HUES48 (cell line): ENCODE results near the gene INPP5J.
A peak's percentile ranks its signal among the peaks of the same experiment; 100 is the strongest.
"Not testable (repeated sequence)": the region's sequence is repeated elsewhere in the genome, so short reads cannot be mapped to it uniquely, and the experiment has no call there.

Experiments used
- H3K27ac ChIP-seq: one replicate; pipeline ENCODE4 v1.7.0; 2013; ENCODE audit warnings: low read depth, low read length, inconsistent platforms
- H3K27me3 ChIP-seq: 2 replicates; pipeline ENCODE4 v1.6.1; 2013; ENCODE audit warnings: mild to moderate bottlenecking, low read length; ENCODE audit not compliant: control insufficient read depth, insufficient read depth
- H3K36me3 ChIP-seq: 2 replicates; pipeline ENCODE4 v1.6.1; 2013; ENCODE audit warnings: low read length; ENCODE audit not compliant: control insufficient read depth, insufficient read depth
- H3K4me1 ChIP-seq: 2 replicates; pipeline ENCODE4 v1.6.1; 2013; ENCODE audit warnings: mild to moderate bottlenecking, low read length; ENCODE audit not compliant: control insufficient read depth, insufficient read depth
- H3K4me3 ChIP-seq: 2 replicates; pipeline ENCODE4 v1.5.1; 2013; ENCODE audit warnings: mild to moderate bottlenecking, low read depth, low read length
- H3K9ac ChIP-seq: 2 replicates; pipeline ENCODE4 v1.6.1; 2013; ENCODE audit warnings: mild to moderate bottlenecking, low read depth, low read length, moderate library complexity
- H3K9me3 ChIP-seq: 2 replicates; pipeline ENCODE4 v1.6.1; 2013; ENCODE audit warnings: low read length; ENCODE audit not compliant: control insufficient read depth, insufficient read depth

The INPP5J gene

DNA sequence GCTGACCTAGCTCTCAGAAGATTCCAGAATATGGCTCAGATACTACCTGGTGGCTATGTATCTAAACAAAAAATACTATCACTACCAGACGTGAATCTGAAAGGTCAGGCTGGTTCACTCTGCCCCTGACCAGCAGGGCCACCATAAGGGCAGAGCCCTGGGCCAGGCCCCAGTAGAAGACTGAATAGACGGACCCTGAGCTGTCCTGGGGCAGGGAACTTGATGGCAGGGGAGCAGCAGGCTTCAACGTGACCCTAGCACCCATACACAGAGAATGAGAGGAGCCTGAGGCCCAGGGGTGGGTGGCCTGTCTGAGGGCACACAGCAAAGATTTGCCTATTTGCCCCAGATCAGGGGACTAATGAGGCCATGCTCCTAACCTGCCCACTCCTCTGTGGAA is 30.6 kb downstream of the INPP5J start:
- H3K9me3 ChIP-seq = no peaks in the 10 kb centered on the region
- no peaks in the 10 kb centered on the region for H3K4me1 ChIP-seq
- no peak overlapping the region for H3K4me3 ChIP-seq
- H3K36me3 ChIP-seq = no peaks in the 10 kb centered on the region
- peaks cover 12% of the 10 kb centered on the region for H3K27me3 ChIP-seq
- H3K27ac ChIP-seq = no peak overlapping the region
- H3K9ac ChIP-seq = no peak overlapping the region

DNA sequence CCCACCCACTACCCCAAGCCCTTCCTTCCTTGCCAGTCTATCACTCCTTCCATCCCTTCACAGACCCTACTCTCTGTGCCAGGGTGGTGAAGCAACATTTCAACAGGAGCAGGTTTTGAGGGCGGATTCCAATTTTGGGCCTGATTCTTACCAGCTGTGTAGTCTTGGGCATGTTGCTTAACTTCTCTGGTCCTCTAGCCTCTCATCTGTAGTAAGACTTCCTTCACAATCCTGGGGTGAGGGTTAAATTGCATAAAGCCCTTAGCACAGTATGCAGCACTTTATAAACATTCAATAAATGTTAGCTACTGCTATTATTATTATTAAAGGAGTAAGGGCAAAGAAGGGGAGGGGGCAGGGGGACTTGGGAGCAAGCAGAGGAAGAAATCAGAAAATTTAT is 32.2 kb downstream of the INPP5J start:
- no peaks in the 10 kb centered on the region for H3K9me3 ChIP-seq
- no peak overlapping the region for H3K9ac ChIP-seq
- no peak overlapping the region for H3K27ac ChIP-seq

DNA sequence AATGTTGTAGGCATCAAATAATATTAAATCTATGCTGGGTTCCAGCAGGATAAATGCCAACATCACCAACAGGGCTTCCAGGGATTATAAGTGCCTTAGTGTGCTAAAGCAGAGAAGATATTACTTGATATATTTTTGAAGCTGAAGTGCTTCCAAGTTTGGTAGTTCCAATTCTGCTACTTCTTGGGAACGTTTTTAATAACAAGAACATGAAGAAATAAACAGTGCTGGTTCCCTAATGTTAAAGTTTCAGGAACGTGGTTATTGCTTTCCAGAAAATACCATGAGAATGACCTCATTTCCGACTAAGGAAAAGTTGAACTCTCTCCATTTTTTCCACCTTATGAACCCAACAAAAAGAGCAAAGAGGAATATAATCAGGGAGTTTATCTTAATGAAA is 32.7 kb downstream of the INPP5J start:
- no peaks in the 10 kb centered on the region for H3K9me3 ChIP-seq
- no peaks in the 10 kb centered on the region for H3K36me3 ChIP-seq
- H3K4me3 ChIP-seq = no peak overlapping the region
- no peaks in the 10 kb centered on the region for H3K4me1 ChIP-seq
- no peak overlapping the region for H3K9ac ChIP-seq
- H3K27ac ChIP-seq = no peak overlapping the region
- H3K27me3 ChIP-seq = peaks cover 22% of the 10 kb centered on the region

More for the DNA sequence above, 32.2 kb downstream of the INPP5J start:
- H3K4me1 ChIP-seq = no peaks in the 10 kb centered on the region
- no peaks in the 10 kb centered on the region for H3K36me3 ChIP-seq
- no peak overlapping the region for H3K4me3 ChIP-seq
- H3K27me3 ChIP-seq = peaks cover 22% of the 10 kb centered on the region

DNA sequence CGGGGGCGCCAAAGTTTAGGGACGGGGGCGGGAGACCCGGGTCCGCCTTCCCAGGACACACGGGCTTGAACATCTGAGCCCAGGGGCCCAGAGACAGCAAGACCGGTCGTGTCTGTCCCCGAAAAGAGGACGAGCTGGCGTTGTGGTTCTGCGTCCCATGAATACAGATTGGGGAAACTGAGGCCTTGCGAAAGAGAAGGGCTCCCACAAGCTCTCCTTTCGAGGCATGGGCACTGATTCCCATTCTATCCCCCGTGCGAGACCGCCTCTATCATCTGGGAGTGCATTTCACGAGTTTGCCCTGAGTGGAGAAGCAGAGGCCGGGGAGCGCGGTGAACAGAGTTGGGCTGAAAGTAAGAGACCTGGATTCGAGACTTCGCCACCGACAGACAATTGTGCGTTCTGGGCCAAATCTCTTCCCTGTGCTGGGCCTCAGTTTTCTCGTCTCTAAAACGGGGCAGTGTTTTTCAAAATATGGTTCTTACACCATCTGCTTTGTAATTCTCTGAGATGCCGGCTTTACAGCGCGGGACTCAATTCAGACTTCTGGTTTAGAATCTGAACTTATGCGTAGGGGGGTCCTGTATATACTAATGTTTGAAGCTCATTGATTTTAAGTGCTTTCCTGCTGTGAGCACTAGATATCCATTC is 37.7 kb downstream of the INPP5J start:
- H3K9me3 ChIP-seq = no peaks in the 10 kb centered on the region
- H3K4me1 ChIP-seq = peaks cover 7% of the 10 kb centered on the region; the same call in 1 of the 2 replicates
- peak overlapping the region; percentile 26 for H3K27ac ChIP-seq
- peak overlapping the region; percentile 35 for H3K9ac ChIP-seq
- peak overlapping the region; percentile 97 for H3K4me3 ChIP-seq
- H3K36me3 ChIP-seq = peaks cover 5% of the 10 kb centered on the region
- peaks cover 22% of the 10 kb centered on the region for H3K27me3 ChIP-seq

DNA sequence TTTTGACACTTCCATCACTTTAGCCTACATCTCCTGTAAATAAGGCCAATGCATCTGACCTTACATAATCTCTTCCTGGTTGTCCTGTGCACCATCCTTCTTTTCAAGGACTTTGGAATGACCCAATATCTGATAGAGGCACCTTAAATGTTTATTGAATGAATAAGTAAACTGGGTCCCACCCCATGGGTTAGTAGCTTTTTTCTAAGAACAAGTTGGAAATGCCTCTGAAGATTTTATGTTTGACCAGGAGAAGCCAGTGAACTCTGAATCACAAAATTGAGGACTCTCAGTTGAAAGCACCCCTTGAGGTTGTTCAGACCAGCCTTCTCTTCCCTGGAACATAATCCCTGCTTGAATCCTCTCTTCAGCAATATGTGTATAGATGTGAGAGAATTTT is 38.6 kb downstream of the INPP5J start:
- peaks cover 19% of the 10 kb centered on the region for H3K27me3 ChIP-seq
- peaks cover 9% of the 10 kb centered on the region for H3K36me3 ChIP-seq
- H3K9ac ChIP-seq = no peak overlapping the region
- peaks cover 7% of the 10 kb centered on the region; the same call in 1 of the 2 replicates for H3K4me1 ChIP-seq
- no peaks in the 10 kb centered on the region for H3K9me3 ChIP-seq
- H3K4me3 ChIP-seq = peak overlapping the region; percentile 97
- H3K27ac ChIP-seq = no peak overlapping the region

DNA sequence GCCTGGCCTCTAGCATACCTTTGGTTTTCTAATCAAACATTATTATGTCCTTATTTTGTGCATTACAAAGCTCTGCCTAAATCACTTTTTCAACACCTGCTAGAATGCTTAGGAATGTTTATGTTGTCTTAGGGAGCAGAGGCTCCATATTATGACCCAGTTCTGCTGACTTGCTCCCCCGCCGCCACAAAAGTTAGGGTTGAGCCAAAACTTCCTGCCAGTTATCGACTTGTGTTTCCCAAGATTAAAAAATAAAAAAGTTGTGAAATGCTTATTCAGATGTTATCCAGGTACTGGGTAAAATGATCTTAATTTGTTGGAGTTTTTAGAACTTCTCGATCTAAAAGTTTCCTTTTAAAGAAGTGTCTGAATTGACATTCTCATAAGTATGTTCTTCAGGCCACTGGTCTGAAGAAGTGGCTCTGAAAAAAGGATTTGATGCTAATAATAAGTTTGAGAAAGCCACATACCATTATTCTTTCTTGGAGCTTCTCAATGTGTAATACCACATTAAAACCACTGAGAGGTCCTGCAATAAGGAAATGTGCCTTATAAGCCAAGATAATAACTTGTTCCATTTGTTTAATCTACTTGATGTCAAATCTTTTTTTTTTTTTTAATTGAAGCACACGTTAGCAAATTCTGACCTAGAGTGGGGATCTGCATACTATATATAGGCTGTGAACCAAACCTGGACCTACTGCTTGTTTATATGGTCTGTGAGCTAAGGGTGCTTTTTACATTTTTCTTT is 39.4 kb downstream of the INPP5J start:
- H3K36me3 ChIP-seq = peaks cover 9% of the 10 kb centered on the region
- H3K4me1 ChIP-seq = peaks cover 7% of the 10 kb centered on the region; the same call in 1 of the 2 replicates
- no peak overlapping the region for H3K27ac ChIP-seq
- H3K9me3 ChIP-seq = no peaks in the 10 kb centered on the region
- peaks cover 17% of the 10 kb centered on the region for H3K27me3 ChIP-seq
- H3K4me3 ChIP-seq = no peak overlapping the region
- no peak overlapping the region for H3K9ac ChIP-seq

DNA sequence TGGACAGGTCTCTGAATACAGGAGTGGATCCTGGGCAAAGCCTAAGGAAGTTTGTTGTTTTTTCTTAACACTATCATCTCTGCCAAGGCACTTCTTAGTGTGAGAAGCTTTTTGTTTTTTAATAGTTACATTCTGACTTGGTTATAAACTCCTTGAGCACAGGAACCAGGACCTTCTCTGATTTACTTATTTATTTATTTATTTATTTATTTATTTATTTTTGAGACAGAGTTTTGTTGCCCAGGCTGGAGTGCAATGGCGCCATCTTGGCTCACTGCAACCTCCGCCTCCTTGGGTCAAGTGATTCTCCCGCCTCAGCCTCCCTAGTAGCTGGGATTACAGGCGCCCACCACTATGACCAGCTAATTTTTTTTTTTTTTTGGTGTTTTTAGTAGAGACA is 48.2 kb downstream of the INPP5J start:
- no peak overlapping the region for H3K27ac ChIP-seq
- no peak overlapping the region for H3K9ac ChIP-seq
- H3K9me3 ChIP-seq = no peaks in the 10 kb centered on the region
- no peak overlapping the region for H3K4me3 ChIP-seq
- H3K27me3 ChIP-seq = no peaks in the 10 kb centered on the region
- 0 out of 2 replicates have a peak, but pooled peaks cover 4% of the 10 kb centered on the region for H3K36me3 ChIP-seq
- H3K4me1 ChIP-seq = no peaks in the 10 kb centered on the region

DNA sequence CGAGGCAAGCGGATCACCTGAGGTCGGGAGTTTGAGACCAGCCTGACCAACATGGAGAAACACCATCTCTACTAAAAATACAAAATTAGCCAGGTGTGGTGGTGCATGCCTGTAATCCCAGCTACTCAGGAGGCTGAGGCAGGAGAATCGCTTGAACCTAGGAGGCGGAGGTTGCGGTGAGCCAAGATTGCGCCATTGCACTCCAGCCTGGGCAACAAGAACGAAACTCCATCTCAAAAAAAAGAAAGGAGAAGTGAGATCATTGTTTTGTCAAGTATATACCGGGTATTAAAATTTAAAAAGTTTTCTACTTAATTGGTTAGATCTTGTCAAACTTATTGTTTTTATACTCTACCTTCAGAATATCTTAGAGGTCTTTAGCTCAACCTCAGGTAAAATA is 49.0 kb downstream of the INPP5J start:
- H3K4me3 ChIP-seq, H3K27ac ChIP-seq, H3K27me3 ChIP-seq, H3K9ac ChIP-seq, H3K9me3 ChIP-seq, H3K36me3 ChIP-seq, H3K4me1 ChIP-seq: not testable (repeated sequence)

DNA sequence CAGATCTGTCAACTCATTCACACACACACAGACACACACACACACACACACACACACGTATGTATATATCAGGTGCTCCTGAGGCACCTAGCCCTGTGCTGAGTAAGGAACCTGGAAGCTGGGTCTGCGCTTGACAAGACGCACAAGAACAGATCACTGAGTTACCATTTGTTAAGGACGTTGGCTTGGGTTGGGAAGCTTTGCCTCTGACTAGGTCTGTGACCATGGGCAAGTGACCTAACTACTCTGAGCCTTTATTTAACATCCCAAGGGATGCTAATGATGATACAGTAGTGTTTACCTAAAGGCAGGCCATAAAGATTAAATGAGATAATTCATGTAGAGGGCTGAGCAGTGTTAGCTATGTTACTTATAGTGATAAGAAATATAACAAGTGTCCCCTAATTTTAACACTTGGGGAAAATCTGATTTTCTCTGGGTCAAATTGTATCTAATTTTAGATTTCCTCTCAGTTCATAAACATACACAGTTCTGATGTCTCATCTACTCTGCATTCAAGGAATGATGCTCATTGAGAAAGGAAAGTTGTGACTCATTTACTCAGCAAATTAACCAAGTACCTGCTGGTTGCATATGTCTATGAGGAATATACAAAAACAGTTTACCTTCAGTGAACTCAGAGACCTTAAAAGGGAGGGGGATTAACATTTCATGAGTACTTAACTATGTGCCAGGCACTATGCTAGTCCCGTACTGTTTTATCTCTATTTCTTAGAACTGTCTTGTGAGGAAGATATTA is 50.8 kb downstream of the INPP5J start:
- no peak overlapping the region for H3K4me3 ChIP-seq
- no peaks in the 10 kb centered on the region for H3K27me3 ChIP-seq
- no peaks in the 10 kb centered on the region for H3K4me1 ChIP-seq
- no peaks in the 10 kb centered on the region for H3K36me3 ChIP-seq
- H3K27ac ChIP-seq = no peak overlapping the region
- H3K9ac ChIP-seq = no peak overlapping the region
- no peaks in the 10 kb centered on the region for H3K9me3 ChIP-seq

DNA sequence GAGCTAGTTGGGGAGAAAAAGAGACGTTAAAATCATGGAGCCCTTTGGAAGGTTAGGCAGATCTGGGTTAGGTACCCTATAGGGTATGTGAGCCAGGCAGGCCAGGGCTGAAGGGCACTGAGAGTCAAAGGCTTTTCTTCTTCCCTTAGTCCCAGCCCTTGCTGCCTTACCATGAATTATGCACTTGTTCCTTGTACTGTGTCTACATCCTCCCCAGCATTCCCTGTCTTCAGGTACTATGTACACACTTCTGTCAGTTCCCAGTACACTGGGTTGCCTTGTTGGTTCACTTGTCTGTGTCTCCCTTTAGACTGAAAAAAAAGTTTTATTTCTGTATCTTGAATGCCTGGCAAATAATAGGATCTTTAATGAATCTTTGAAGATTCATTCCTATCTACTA is 54.2 kb downstream of the INPP5J start:
- Histone ChIP-seq H3K9me3 (no peaks in the 10 kb centered on the region), H3K4me3 (no peak overlapping the region), H3K36me3 (no peaks in the 10 kb centered on the region), H3K27me3 (no peaks in the 10 kb centered on the region), H3K9ac (no peak overlapping the region), H3K4me1 (no peaks in the 10 kb centered on the region), H3K27ac (no peak overlapping the region)
